H1 (cell line): Measurements from ENCODE around the gene YEATS2. TPM values are rescaled to one million over a fixed set of nuclear protein-coding genes. Genes with fewer than 3 reads are reported as not detected.

ENCODE experiments used
- SUZ12 ChIP-seq: fragments of 200-600 bp; sonication (generic); IDR thresholded peaks from 2 replicates; pipeline ENCODE4 v1.6.1; 2012; ENCODE audit warnings: mild to moderate bottlenecking, inconsistent platforms, low read length, moderate library complexity, mixed read lengths
- polyA plus RNA-seq, 7 experiments: library from polyadenylated mRNA; depleted of rRNA in 3 of 7; stranded (reverse) in 5 of 7; unstranded in 2 of 7; fragments of >200 nt in 5 of 7; fragments of 200-250 nt in 2 of 7; gene quantifications; 1 replicate in 5 of 7; 2 replicates in 1 of 7; 4 replicates in 1 of 7; pipeline versions ENCODE4 v1.2.1 to v1.2.3, GENCODE V29; 2011 to 2013; ENCODE audit warnings: missing spikeins in 2 of 7, mixed read lengths in 2 of 7
- total RNA-seq: library from RNA; stranded (reverse); fragmentation: NEBNext Ultra II Directional; extraction: Animal tissue kit (Norgen Biotek cat#: 25700); gene quantifications from 2 replicates; pipeline ENCODE4 v1.2.1, GENCODE V29; 2021
- TF ChIP-seq, protein P1 (sequence below), 3 experiments: IDR thresholded peaks; 1 replicate in 2 of 3; 2 replicates in 1 of 3; pipeline versions ENCODE4 v1.5.1 to v1.6.1; 2011; ENCODE audit warnings: low read length in 3 of 3, mild to moderate bottlenecking in 3 of 3, inconsistent platforms in 2 of 3, low read depth in 1 of 3, moderate library complexity in 1 of 3; ENCODE audit not compliant: insufficient read depth in 1 of 3; ENCODE audit errors: control extremely low read depth in 1 of 3

YEATS2 gene
- total and polyA plus RNA-seq, 2 of the 8 experiments (the other 6 are each of a cell fraction or from before 2014, with no cell fraction given), result 35.3 to 53.7 TPM

DNA sequence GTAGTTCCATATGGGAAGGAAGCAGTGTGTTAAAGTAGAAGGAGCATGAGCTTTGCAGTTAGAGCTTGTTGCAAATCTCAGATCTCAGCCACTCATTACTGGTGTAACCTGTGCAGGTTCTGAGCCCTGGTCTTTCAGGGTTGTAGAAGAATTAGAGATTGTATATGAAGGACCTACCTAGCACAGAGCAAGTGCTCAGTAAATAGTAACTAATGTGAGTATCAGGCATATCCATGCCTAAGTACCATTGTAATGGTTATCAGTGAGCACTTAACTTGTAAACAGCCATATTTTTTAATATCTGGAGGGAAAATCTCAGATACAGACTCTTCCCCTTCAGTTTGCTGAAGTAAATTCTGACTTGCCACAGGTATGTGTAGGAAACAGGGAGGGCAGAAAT, 68.5 kb downstream of the YEATS2 start (continued):
- TF ChIP-seq, protein P1, sequence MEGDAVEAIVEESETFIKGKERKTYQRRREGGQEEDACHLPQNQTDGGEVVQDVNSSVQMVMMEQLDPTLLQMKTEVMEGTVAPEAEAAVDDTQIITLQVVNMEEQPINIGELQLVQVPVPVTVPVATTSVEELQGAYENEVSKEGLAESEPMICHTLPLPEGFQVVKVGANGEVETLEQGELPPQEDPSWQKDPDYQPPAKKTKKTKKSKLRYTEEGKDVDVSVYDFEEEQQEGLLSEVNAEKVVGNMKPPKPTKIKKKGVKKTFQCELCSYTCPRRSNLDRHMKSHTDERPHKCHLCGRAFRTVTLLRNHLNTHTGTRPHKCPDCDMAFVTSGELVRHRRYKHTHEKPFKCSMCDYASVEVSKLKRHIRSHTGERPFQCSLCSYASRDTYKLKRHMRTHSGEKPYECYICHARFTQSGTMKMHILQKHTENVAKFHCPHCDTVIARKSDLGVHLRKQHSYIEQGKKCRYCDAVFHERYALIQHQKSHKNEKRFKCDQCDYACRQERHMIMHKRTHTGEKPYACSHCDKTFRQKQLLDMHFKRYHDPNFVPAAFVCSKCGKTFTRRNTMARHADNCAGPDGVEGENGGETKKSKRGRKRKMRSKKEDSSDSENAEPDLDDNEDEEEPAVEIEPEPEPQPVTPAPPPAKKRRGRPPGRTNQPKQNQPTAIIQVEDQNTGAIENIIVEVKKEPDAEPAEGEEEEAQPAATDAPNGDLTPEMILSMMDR (IDR thresholded peaks at IDR 0.05; ENCODE audit: control extremely low read depth in 1 of 3, insufficient read depth in 1 of 3, low read depth in 1 of 3, low read length in 3 of 3), result no peak
- TF ChIP-seq SUZ12, result no peak
